Endothelial cell of umbilical vein (primary cell): ENCODE data around the gene CDO1. TPM values are rescaled to one million over a fixed set of nuclear protein-coding genes. Genes with fewer than 3 reads are reported as not detected.

Experiments
- BruUV-seq: library from RNA; stranded (reverse); fragments of 400-500 nt; replicated peaks from 2 replicates; lab custom pipeline; 2021; lab: Mats Ljungman, UMichigan
- CTCF ChIA-PET: fragments of 300-600, 350-600 bp; sonication (Branson Sonifier 250); formaldehyde crosslinking; loops from one replicate; lab custom pipeline; 2021; ENCODE audit warnings: antibody characterized with exemption, inconsistent platforms; lab: Charles Lee
- POLR2A ChIA-PET: fragments of 300-600, 350-600 bp; sonication (Branson Sonifier 250); formaldehyde crosslinking; loops from one replicate; lab custom pipeline; 2021; ENCODE audit warnings: antibody characterized with exemption, inconsistent platforms; lab: Charles Lee
- DNase-seq: peaks from one replicate; pipeline ENCODE4 v3.0.0-alpha.2; 2011; ENCODE audit warnings: low read depth, low spot score
- FAIRE-seq: peaks from 2 replicates; lab custom pipeline; 2011; peaks lifted over from hg19 to GRCh38; lab: Jason Lieb, UNC
- H2AFZ ChIP-seq: 2 replicates; pipeline ENCODE4 v1.6.0; 2012; ENCODE audit warnings: low read depth, low read length, control low read depth, inconsistent platforms
- H3K27ac ChIP-seq: 2 replicates; pipeline ENCODE4 v1.5.1; 2011; ENCODE audit warnings: low read depth, mild to moderate bottlenecking, control low read depth, low read length, moderate library complexity; ENCODE audit not compliant: insufficient read depth
- H3K27me3 ChIP-seq, 2 experiments: 2 replicates each; pipeline versions ENCODE4 v1.6.0 to v1.6.1; 2011; ENCODE audit warnings: low read length in 2 of 2, mixed read lengths in 1 of 2; ENCODE audit not compliant: control insufficient read depth in 2 of 2, insufficient read depth in 2 of 2
- H3K36me3 ChIP-seq, 2 experiments: 2 replicates in 1 of 2; 3 replicates in 1 of 2; pipeline ENCODE4 v1.5.1; 2011; ENCODE audit warnings: low read length in 2 of 2, mild to moderate bottlenecking in 1 of 2, moderate library complexity in 1 of 2; ENCODE audit not compliant: control insufficient read depth in 2 of 2, insufficient read depth in 2 of 2; ENCODE audit errors: extremely low read depth in 1 of 2
- H3K4me1 ChIP-seq: 3 replicates; pipeline ENCODE4 v1.5.1; 2011; ENCODE audit warnings: mild to moderate bottlenecking, low read length; ENCODE audit not compliant: control insufficient read depth, insufficient read depth; ENCODE audit errors: extremely low read depth
- H3K4me2 ChIP-seq: 2 replicates; pipeline ENCODE4 v1.6.1; 2011; ENCODE audit warnings: low read length, control low read depth, mixed read lengths; ENCODE audit not compliant: insufficient read depth
- H3K4me3 ChIP-seq, 3 experiments: fragments of 200-600 bp in 1 of 3; sonication (generic), shearing (Covaris generic) in 1 of 3; replicated peaks in 1 of 3; 2 replicates each; pipeline ENCODE4 v1.5.1; 2011 to 2016; ENCODE audit warnings: control low read depth in 3 of 3, low read length in 3 of 3, mild to moderate bottlenecking in 2 of 3, inconsistent platforms in 1 of 3, low read depth in 1 of 3, moderate library complexity in 1 of 3; ENCODE audit not compliant: insufficient read depth in 1 of 3
- H3K79me2 ChIP-seq: 2 replicates; pipeline ENCODE4 v1.6.0; 2012; ENCODE audit warnings: low read length, inconsistent platforms; ENCODE audit not compliant: control insufficient read depth, insufficient read depth
- H3K9ac ChIP-seq: replicated peaks from 2 replicates; pipeline ENCODE3; 2011; ENCODE audit warnings: low read length, control low read depth; ENCODE audit not compliant: insufficient read depth; ENCODE audit errors: extremely low read depth
- H3K9me1 ChIP-seq: replicated peaks from 3 replicates; pipeline ENCODE4 v1.6.0; 2011; ENCODE audit warnings: mild to moderate bottlenecking, low read length; ENCODE audit not compliant: control insufficient read depth, insufficient read depth; ENCODE audit errors: extremely low read depth
- H3K9me3 ChIP-seq: replicated peaks from 2 replicates; pipeline ENCODE4 v1.5.1; 2012; ENCODE audit warnings: low read length, inconsistent platforms; ENCODE audit not compliant: control insufficient read depth, insufficient read depth
- H4K20me1 ChIP-seq: replicated peaks from 2 replicates; pipeline ENCODE3; 2011; ENCODE audit warnings: mild to moderate bottlenecking, low read length; ENCODE audit not compliant: control insufficient read depth, insufficient read depth; ENCODE audit errors: extremely low read depth
- CTCF ChIP-seq, 2 donors: IDR thresholded peaks; 1 replicate in 1 of 2; 2 replicates in 1 of 2; pipeline ENCODE4 v1.5.1; 2011; ENCODE audit warnings: low read length in 2 of 2, mild to moderate bottlenecking in 2 of 2, moderate library complexity in 2 of 2, control low read depth in 1 of 2, inconsistent platforms in 1 of 2, low read depth in 1 of 2; ENCODE audit not compliant: insufficient read depth in 1 of 2; ENCODE audit errors: extremely low read depth in 1 of 2
- FOS ChIP-seq: IDR thresholded peaks from 2 replicates; pipeline ENCODE4 v1.6.1; 2011; ENCODE audit warnings: mild to moderate bottlenecking, low read length, moderate library complexity, borderline replicate concordance; ENCODE audit not compliant: insufficient read depth
- GATA2 ChIP-seq: IDR thresholded peaks from 2 replicates; pipeline ENCODE4 v1.7.0; 2011; ENCODE audit warnings: low read depth, mild to moderate bottlenecking, moderate library complexity, mixed read lengths, low read length; ENCODE audit not compliant: insufficient read length, insufficient read depth
- MAX ChIP-seq: IDR thresholded peaks from 2 replicates; pipeline ENCODE4 v1.6.1; 2011; ENCODE audit not compliant: insufficient read depth, insufficient read length
- MYC ChIP-seq: IDR thresholded peaks from one replicate; pipeline ENCODE4 v1.6.1; 2011; ENCODE audit warnings: mild to moderate bottlenecking, low read depth, low read length
- POLR2AphosphoS5 ChIP-seq: IDR thresholded peaks from 2 replicates; pipeline ENCODE4 v1.6.1; 2012; ENCODE audit warnings: low read depth, mild to moderate bottlenecking, control low read depth, low read length, moderate library complexity; ENCODE audit not compliant: insufficient read depth
- dilution Hi-C: fragments of 300-500 bp; cut with MboI; formaldehyde crosslinking; loops from one replicate; pipeline ENCODE4 v1.15.0; 2019; ENCODE audit warnings: low sequenced_read_pairs; ENCODE audit not compliant: extremely low pct_ligation_motif_present
- intact Hi-C: fragments of 100-400 bp; cut with micrococcal nuclease; formaldehyde crosslinking; loops from one replicate; pipeline ENCODE4 v1.10.0; 2022
- polyA plus RNA-seq, 4 experiments: library from polyadenylated mRNA; depleted of rRNA in 3 of 4; stranded (reverse) in 3 of 4; unstranded in 1 of 4; fragments of >200 nt; gene quantifications; 2 replicates each; pipeline versions ENCODE4 v1.2.1 to v1.2.3, GENCODE V29; 2011 to 2012; ENCODE audit warnings: missing spikeins in 1 of 4
- total RNA-seq: library from RNA; stranded (reverse); gene quantifications from 2 replicates; pipeline ENCODE4 v1.2.3, GENCODE V29; 2021

Gene CDO1
- total and polyA plus RNA-seq, 2 donors (not counting 3 experiments of a cell fraction or from before 2014, with no cell fraction given) = 1.3 to 1.7 TPM

- Histone ChIP-seq H3K79me2 (peaks cover 2% of the 10 kb centered on the region), H3K36me3 (peaks cover 5 to 34% of the 10 kb centered on the region in 2 experiments), H2AFZ (no peak overlapping the region), H3K4me2 (no peak overlapping the region), H3K4me3 (no peak overlapping the region), H3K27ac (no peak overlapping the region), H3K9ac (no peak overlapping the region), H3K27me3 (no peaks in the 10 kb centered on the region), H3K4me1 (no peaks in the 10 kb centered on the region), H4K20me1 (no peaks in the 10 kb centered on the region), H3K9me1 (no peaks in the 10 kb centered on the region), H3K9me3 (no peaks in the 10 kb centered on the region)
- BruUV-seq = no TSS peak
- CTCF ChIA-PET = interaction anchor here (0.6 to 2.7 kb wide), 10 partner anchors 8 to 245 kb away, joined by 3 to 54 read pairs (median 4); partner anchors contain the start of gene CDO1
- no peak for TF ChIP-seq MYC
- TF ChIP-seq CTCF (IDR thresholded peaks at IDR 0.05; ENCODE audit: extremely low read depth in 1 of 2, insufficient read depth in 1 of 2, low read depth in 1 of 2, low read length in 2 of 2) = peak; percentile 66 to 68
- FAIRE-seq (peak; percentile 73), DNase-seq (peak; percentile 51)
- dilution Hi-C loops = no loop called here
- intact Hi-C loops = loop anchor here (1.0 kb wide), 2 partner anchors 8 to 197 kb away; no protein-coding TSS in a partner anchor
- POLR2A ChIA-PET = no interaction called here
These were observed 14.8 kb upstream of the CDO1 start for GRCh38 chr5:115831163-115831768.

GRCh38 chr5:115829913-115830312 is 13.5 kb upstream of the CDO1 start:
- no peaks in the 10 kb centered on the region for H4K20me1 ChIP-seq
- dilution Hi-C loops (no loop called here), intact Hi-C loops (no loop called here)
- H3K9me3 ChIP-seq = no peaks in the 10 kb centered on the region
- H3K4me1 ChIP-seq = no peaks in the 10 kb centered on the region
- H3K36me3 ChIP-seq = peaks cover 0 to 29% of the 10 kb centered on the region in 2 experiments
- no peaks in the 10 kb centered on the region for H3K27me3 ChIP-seq
- TF ChIP-seq FOS (no peak), MYC (no peak), GATA2 (no peak), CTCF (IDR thresholded peaks at IDR 0.05; ENCODE audit: extremely low read depth in 1 of 2, insufficient read depth in 1 of 2, low read depth in 1 of 2, low read length in 2 of 2) (no peak), MAX (no peak), POLR2AphosphoS5 (no peak)
- ChIA-PET CTCF (no interaction called here), POLR2A (no interaction called here)
- H3K9me1 ChIP-seq = no peaks in the 10 kb centered on the region
- H3K27ac ChIP-seq = no peak overlapping the region
- BruUV-seq = no TSS peak
- no peak overlapping the region for H2AFZ ChIP-seq
- no peak for DNase-seq
- no peak overlapping the region for H3K4me2 ChIP-seq
- no peak overlapping the region for H3K4me3 ChIP-seq
- no peak for FAIRE-seq
- no peak overlapping the region for H3K9ac ChIP-seq
- H3K79me2 ChIP-seq = no peaks in the 10 kb centered on the region
